ENCODE results near the gene SLCO3A1. TPM values are rescaled to one million over a fixed set of nuclear protein-coding genes. Genes with fewer than 3 reads are reported as not detected.

SLCO3A1 gene
- total RNA-seq, 1 experiment from 2014 or later: not detected

- POLR2A ChIA-PET: no interaction called here
Observed at GRCh38 chr15:91857772-91858171, 4.3 kb downstream of the SLCO3A1 start.

GRCh38 chr15:91860498-91860897 lies 7.0 kb downstream of the SLCO3A1 start:
- no peak for TF ChIP-seq CTCF (IDR thresholded peaks at IDR 0.05; ENCODE audit: insufficient read depth in 1 of 2, low read depth in 1 of 2, low read length in 1 of 2, severe bottlenecking in 1 of 2, unreplicated experiment in 1 of 2)
- Mint-ChIP-seq H3K4me3 (ENCODE audit: unreplicated experiment) (no peak overlapping the region), H3K36me3 (ENCODE audit: insufficient read depth, unreplicated experiment) (no peaks in the 10 kb centered on the region), H3K9me3 (ENCODE audit: unreplicated experiment) (no peaks in the 10 kb centered on the region), H3K27me3 (ENCODE audit: insufficient read depth, unreplicated experiment) (peaks cover 10% of the 10 kb centered on the region), H3K27ac (ENCODE audit: unreplicated experiment) (no peak overlapping the region), H3K4me1 (ENCODE audit: low read depth, unreplicated experiment) (no peaks in the 10 kb centered on the region)
- Histone ChIP-seq H3K9me3 (no peaks in the 10 kb centered on the region), H3K36me3 (ENCODE audit: control insufficient read depth, insufficient read depth, low read length) (no peaks in the 10 kb centered on the region), H3K27me3 (replicated peaks; ENCODE audit: control insufficient read depth, insufficient read depth, low read length) (no peaks in the 10 kb centered on the region; the same call in none of the 2 replicates), H3K4me3 (ENCODE audit: low read depth, low read length) (no peak overlapping the region), H3K4me1 (no peaks in the 10 kb centered on the region)
- CTCF ChIA-PET: no interaction called here
- no peak for DNase-seq
- POLR2A ChIA-PET: no interaction called here
- intact Hi-C loops (cut with micrococcal nuclease; ENCODE audit: unreplicated experiment): no loop called here
- BruUV-seq (replicated peaks): no TSS peak

More at GRCh38 chr15:91857772-91858171, 4.3 kb downstream of the SLCO3A1 start:
- H3K4me3 Mint-ChIP-seq (ENCODE audit: unreplicated experiment): no peak overlapping the region
- H3K27me3 ChIP-seq (replicated peaks; ENCODE audit: control insufficient read depth, insufficient read depth, low read length): no peaks in the 10 kb centered on the region; the same call in 1 of the 2 replicates
- H3K9me3 ChIP-seq: no peaks in the 10 kb centered on the region
- H3K4me1 Mint-ChIP-seq (ENCODE audit: low read depth, unreplicated experiment): no peaks in the 10 kb centered on the region
- no TSS peak for BruUV-seq (replicated peaks)
- H3K9me3 Mint-ChIP-seq (ENCODE audit: unreplicated experiment): no peaks in the 10 kb centered on the region
- H3K27ac Mint-ChIP-seq (ENCODE audit: unreplicated experiment): no peak overlapping the region
- H3K4me1 ChIP-seq: no peaks in the 10 kb centered on the region
- peaks cover 11% of the 10 kb centered on the region for H3K27me3 Mint-ChIP-seq (ENCODE audit: insufficient read depth, unreplicated experiment)
- CTCF ChIA-PET: no interaction called here
- H3K4me3 ChIP-seq (ENCODE audit: low read depth, low read length): no peak overlapping the region
- no peak for DNase-seq
- H3K36me3 Mint-ChIP-seq (ENCODE audit: insufficient read depth, unreplicated experiment): no peaks in the 10 kb centered on the region
- intact Hi-C loops (cut with micrococcal nuclease; ENCODE audit: unreplicated experiment): no loop called here
- H3K36me3 ChIP-seq (ENCODE audit: control insufficient read depth, insufficient read depth, low read length): no peaks in the 10 kb centered on the region
- TF ChIP-seq CTCF (IDR thresholded peaks at IDR 0.05; ENCODE audit: insufficient read depth in 1 of 2, low read depth in 1 of 2, low read length in 1 of 2, severe bottlenecking in 1 of 2, unreplicated experiment in 1 of 2): no peak

GRCh38 chr15:91861223-91861622 lies 7.7 kb downstream of the SLCO3A1 start:
- no TSS peak for BruUV-seq (replicated peaks)
- no peak for DNase-seq
- ChIA-PET POLR2A (no interaction called here), CTCF (no interaction called here)
- Mint-ChIP-seq H3K4me1 (ENCODE audit: low read depth, unreplicated experiment) (no peaks in the 10 kb centered on the region), H3K9me3 (ENCODE audit: unreplicated experiment) (no peaks in the 10 kb centered on the region), H3K4me3 (ENCODE audit: unreplicated experiment) (no peak overlapping the region), H3K27me3 (ENCODE audit: insufficient read depth, unreplicated experiment) (peaks cover 10% of the 10 kb centered on the region), H3K27ac (ENCODE audit: unreplicated experiment) (no peak overlapping the region), H3K36me3 (ENCODE audit: insufficient read depth, unreplicated experiment) (no peaks in the 10 kb centered on the region)
- H3K27me3 ChIP-seq (replicated peaks; ENCODE audit: control insufficient read depth, insufficient read depth, low read length): no peaks in the 10 kb centered on the region; the same call in 1 of the 2 replicates
- intact Hi-C loops (cut with micrococcal nuclease; ENCODE audit: unreplicated experiment): no loop called here
- no peaks in the 10 kb centered on the region for H3K9me3 ChIP-seq
- no peak for TF ChIP-seq CTCF (IDR thresholded peaks at IDR 0.05; ENCODE audit: insufficient read depth in 1 of 2, low read depth in 1 of 2, low read length in 1 of 2, severe bottlenecking in 1 of 2, unreplicated experiment in 1 of 2)
- no peaks in the 10 kb centered on the region for H3K4me1 ChIP-seq
- H3K36me3 ChIP-seq (ENCODE audit: control insufficient read depth, insufficient read depth, low read length): no peaks in the 10 kb centered on the region
- no peak overlapping the region for H3K4me3 ChIP-seq (ENCODE audit: low read depth, low read length)

Data from Caco-2 (cell line).